GM18505 (cell line): ENCODE measurements around the gene CEP192.

Experiments
- ATAC-seq: cut with Tn5 transposase; IDR thresholded peaks from one replicate; pipeline ENCODE4 v1.9.1; 2021; ENCODE audit not compliant: unreplicated experiment
- POLR2A ChIP-seq: IDR thresholded peaks from 4 replicates; pipeline ENCODE4 v1.6.1; 2011; ENCODE audit warnings: borderline replicate concordance; ENCODE audit not compliant: insufficient read depth, insufficient read length; ENCODE audit errors: extremely low read depth

Gene CEP192

GRCh38 chr18:13107074-13107473 lies 115.9 kb downstream of the CEP192 start:
- no peak for TF ChIP-seq POLR2A
- ATAC-seq = no peak

- no peak for TF ChIP-seq POLR2A
- no peak for ATAC-seq
Observed at GRCh38 chr18:13108330-13108729, 117.2 kb downstream of the CEP192 start.

DNA sequence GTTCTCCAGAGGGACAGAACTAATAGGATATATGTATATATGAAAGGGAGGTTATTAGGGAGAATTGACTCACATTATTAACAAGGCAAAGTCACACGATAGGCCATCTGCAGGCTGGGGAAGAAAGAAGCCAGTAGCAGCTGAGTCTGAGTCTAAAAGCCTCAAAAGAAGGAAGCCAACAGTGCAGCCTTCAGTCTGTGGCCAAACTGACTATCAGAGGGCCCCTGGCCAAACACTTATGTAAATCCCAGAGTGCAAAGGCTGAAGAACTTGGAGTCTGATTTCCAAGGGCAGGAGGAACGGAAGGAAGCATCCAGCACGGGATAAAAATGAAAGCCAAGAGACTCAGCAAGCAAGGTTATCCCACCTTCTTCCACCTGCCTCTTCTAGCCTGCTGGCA lies 119.4 kb downstream of the CEP192 start:
- no peak for ATAC-seq
- no peak for TF ChIP-seq POLR2A

GRCh38 chr18:13112982-13113381 lies 121.8 kb downstream of the CEP192 start:
- no peak for TF ChIP-seq POLR2A
- no peak for ATAC-seq

GRCh38 chr18:13120255-13120654 lies 129.1 kb downstream of the CEP192 start:
- ATAC-seq = no peak
- no peak for TF ChIP-seq POLR2A

DNA sequence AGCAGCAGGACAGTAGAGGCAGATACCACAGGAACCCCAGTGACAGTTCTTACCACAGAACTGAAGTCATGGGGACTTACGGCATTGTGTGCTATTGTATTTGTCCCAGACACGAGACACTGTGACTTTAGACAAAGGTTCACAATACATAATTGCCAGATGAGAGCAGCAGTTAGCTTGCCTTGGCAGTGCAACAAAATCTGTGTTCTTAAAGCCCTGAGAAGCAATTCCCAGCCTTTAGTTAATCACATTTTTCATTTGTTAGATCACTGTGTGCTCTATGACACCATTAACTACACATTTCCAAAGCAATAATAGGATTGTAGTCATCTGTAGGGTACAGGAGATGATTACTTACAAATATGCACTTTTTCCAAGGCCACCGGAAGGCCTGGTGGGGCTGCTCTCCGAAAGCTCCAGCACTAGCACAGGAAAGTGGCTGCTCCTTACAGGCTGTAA lies 129.8 kb downstream of the CEP192 start:
- TF ChIP-seq POLR2A = no peak
- ATAC-seq = no peak

GRCh38 chr18:13124411-13124810 lies 133.2 kb downstream of the CEP192 start:
- TF ChIP-seq POLR2A = no peak
- ATAC-seq = no peak

GRCh38 chr18:13125191-13125590 lies 134.0 kb downstream of the CEP192 start:
- no peak for ATAC-seq
- no peak for TF ChIP-seq POLR2A

- TF ChIP-seq POLR2A = peak; percentile 17
- ATAC-seq = no peak
Observed at GRCh38 chr18:13126966-13127598, 135.9 kb downstream of the CEP192 start.

DNA sequence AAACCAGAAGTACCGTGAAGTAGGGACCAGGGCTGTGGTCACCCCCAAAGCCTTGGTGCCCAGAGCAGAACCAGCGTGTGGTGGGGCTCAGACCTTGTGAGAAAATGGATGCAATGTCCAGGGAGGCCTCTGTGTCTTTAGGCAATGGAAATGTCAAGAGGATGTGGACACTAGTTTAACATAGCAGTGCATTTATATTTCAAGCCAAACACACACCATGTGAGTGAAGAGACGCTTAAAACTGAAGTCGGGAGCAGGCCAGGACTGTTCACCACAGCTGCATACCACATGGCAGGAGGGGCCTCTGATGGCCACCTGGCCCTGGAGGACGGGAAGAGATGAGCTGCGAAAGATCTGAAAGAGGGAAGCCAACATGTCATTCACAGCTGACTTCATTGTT lies 140.1 kb downstream of the CEP192 start:
- ATAC-seq = no peak
- TF ChIP-seq POLR2A = no peak

- ATAC-seq = no peak
- no peak for TF ChIP-seq POLR2A
Observed at GRCh38 chr18:13134551-13135401, 143.6 kb downstream of the CEP192 start.

- ATAC-seq = no peak
- TF ChIP-seq POLR2A = no peak
Observed at GRCh38 chr18:13136056-13136903, 145.1 kb downstream of the CEP192 start.
